Activated B cell treated with CpG ODN at 0.5 μM for 24 hours (primary cell): ENCODE results near the gene PLCB1. TPM values are rescaled to one million over a fixed set of nuclear protein-coding genes. Genes with fewer than 3 reads are reported as not detected.

ENCODE experiments used
- ATAC-seq: fragments of 200-7000 bp; cut with Tn5 transposase; one replicate; pipeline ENCODE4 v1.10.0; 2021; ENCODE audit warnings: low read depth, mild to moderate bottlenecking, moderate library complexity
- CTCF ChIA-PET: fragments of 350-600 bp; sonication (Branson Sonifier 250); formaldehyde crosslinking; loops from one replicate; lab custom pipeline; 2021; ENCODE audit warnings: antibody characterized with exemption; lab: Charles Lee
- POLR2A ChIA-PET: fragments of 350-600 bp; sonication (Branson Sonifier 250); formaldehyde crosslinking; loops from one replicate; lab custom pipeline; 2021; ENCODE audit warnings: antibody characterized with exemption; lab: Charles Lee
- DNase-seq: peaks from one replicate; pipeline ENCODE4 v3.0.0; 2022
- H3K27ac Mint-ChIP-seq: one replicate; pipeline ENCODE4 v1.8.0; 2020; ENCODE audit warnings: mixed read lengths
- H3K27me3 Mint-ChIP-seq: one replicate; pipeline ENCODE4 v1.8.0; 2021; ENCODE audit warnings: mixed read lengths
- H3K36me3 Mint-ChIP-seq: one replicate; pipeline ENCODE4 v1.8.0; 2021; ENCODE audit warnings: low read depth, mixed read lengths
- H3K4me1 Mint-ChIP-seq: one replicate; pipeline ENCODE4 v1.8.0; 2021; ENCODE audit warnings: mixed read lengths
- H3K4me3 Mint-ChIP-seq: one replicate; pipeline ENCODE4 v1.8.0; 2020; ENCODE audit warnings: mild to moderate bottlenecking, mixed read lengths
- H3K9me3 Mint-ChIP-seq: one replicate; pipeline ENCODE4 v1.8.0; 2020; ENCODE audit warnings: mixed read lengths
- intact Hi-C: fragments of 100-400 bp; cut with micrococcal nuclease; formaldehyde crosslinking; loops from one replicate; pipeline ENCODE4 v1.15.1; 2024
- total RNA-seq: library from RNA; stranded (reverse); gene quantifications from 2 replicates; pipeline ENCODE4 v1.2.3, GENCODE V29; 2022
- TF ChIP-seq, protein P1 (sequence below): fragments of 200-600 bp; IDR thresholded peaks from one replicate; pipeline ENCODE4 v1.8.0; 2022; ENCODE audit warnings: antibody characterized with exemption, mild to moderate bottlenecking

Gene PLCB1
- total RNA-seq, 1 donor from 2014 or later = 0.86 TPM

DNA sequence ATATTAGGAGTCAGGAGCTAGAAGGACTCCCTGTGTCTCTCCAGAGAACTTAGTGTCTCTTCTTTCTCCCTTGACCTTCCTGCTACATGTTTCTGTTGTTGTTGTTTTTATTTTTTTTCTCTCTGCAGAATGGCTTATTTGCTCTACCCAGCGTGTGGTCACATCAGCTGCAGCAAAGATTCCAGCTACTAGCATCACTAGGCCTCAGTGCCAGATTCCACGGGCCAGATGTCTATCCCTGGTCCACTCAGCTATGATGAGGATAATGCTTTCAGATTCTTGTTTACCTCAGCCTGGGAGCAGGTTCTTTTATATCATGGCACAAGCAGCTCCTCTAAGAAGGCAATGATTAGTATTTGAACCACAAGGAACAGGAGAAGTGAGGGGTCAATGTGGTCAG is 110.0 kb downstream of the PLCB1 start:
- intact Hi-C loops = no loop called here
- POLR2A ChIA-PET = no interaction called here
- ATAC-seq = no peak

DNA sequence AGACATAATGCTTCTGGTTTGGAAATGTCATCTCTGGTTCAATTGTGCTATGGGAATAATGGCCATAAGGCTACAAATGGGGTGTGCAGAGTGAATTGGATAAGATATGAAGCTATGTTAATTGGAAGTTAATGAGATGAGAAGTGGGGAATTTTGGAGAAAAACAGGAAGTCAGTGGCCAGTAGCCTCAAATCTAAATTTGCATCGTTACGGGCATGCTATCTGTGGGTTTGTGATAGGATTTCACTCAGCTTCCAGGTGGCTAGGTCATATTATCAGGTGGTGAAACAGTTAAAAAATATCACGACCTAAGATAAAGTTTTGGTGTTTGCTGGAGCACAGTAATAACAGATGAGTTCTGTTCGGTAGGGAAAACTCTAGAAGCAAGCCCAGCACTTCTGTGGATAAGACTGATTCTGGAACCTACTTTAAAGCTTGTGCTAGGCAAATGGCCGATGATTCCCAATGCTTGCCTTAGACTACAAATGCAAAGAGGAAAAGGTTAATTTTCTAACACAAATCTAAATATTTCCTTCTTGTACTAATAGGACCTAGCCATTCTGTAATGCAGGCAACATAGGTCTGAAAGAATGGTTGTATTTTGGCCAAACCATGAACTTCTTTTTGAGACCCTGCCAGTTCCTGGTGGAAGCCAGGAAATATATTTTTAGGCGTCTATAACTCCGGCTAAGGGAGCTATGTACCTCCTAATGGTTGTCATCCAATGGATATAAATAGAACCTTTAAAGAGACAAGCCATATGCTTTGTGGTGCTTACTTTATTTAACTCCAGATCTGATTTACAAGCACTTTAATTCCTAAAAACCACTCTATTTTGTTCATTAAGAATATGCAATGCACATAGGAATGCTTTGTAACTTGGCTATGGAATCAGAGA is 111.0 kb downstream of the PLCB1 start:
- DNase-seq = no peak
- Mint-ChIP-seq H3K4me1 (peaks cover 4% of the 10 kb centered on the region), H3K27ac (no peak overlapping the region), H3K27me3 (no peaks in the 10 kb centered on the region), H3K9me3 (no peaks in the 10 kb centered on the region), H3K36me3 (no peaks in the 10 kb centered on the region), H3K4me3 (no peak overlapping the region)
- ChIA-PET CTCF (no interaction called here), POLR2A (no interaction called here)
- TF ChIP-seq, protein P1, sequence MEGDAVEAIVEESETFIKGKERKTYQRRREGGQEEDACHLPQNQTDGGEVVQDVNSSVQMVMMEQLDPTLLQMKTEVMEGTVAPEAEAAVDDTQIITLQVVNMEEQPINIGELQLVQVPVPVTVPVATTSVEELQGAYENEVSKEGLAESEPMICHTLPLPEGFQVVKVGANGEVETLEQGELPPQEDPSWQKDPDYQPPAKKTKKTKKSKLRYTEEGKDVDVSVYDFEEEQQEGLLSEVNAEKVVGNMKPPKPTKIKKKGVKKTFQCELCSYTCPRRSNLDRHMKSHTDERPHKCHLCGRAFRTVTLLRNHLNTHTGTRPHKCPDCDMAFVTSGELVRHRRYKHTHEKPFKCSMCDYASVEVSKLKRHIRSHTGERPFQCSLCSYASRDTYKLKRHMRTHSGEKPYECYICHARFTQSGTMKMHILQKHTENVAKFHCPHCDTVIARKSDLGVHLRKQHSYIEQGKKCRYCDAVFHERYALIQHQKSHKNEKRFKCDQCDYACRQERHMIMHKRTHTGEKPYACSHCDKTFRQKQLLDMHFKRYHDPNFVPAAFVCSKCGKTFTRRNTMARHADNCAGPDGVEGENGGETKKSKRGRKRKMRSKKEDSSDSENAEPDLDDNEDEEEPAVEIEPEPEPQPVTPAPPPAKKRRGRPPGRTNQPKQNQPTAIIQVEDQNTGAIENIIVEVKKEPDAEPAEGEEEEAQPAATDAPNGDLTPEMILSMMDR = no peak
- intact Hi-C loops = no loop called here
- no peak for ATAC-seq

More for the DNA sequence above, 110.0 kb downstream of the PLCB1 start:
- peaks cover 4% of the 10 kb centered on the region for H3K4me1 Mint-ChIP-seq
- H3K9me3 Mint-ChIP-seq = no peaks in the 10 kb centered on the region
- H3K36me3 Mint-ChIP-seq = no peaks in the 10 kb centered on the region
- DNase-seq = no peak
- H3K27me3 Mint-ChIP-seq = no peaks in the 10 kb centered on the region
- CTCF ChIA-PET = no interaction called here
- no peak overlapping the region for H3K4me3 Mint-ChIP-seq
- TF ChIP-seq, protein P1 = no peak
- no peak overlapping the region for H3K27ac Mint-ChIP-seq

DNA sequence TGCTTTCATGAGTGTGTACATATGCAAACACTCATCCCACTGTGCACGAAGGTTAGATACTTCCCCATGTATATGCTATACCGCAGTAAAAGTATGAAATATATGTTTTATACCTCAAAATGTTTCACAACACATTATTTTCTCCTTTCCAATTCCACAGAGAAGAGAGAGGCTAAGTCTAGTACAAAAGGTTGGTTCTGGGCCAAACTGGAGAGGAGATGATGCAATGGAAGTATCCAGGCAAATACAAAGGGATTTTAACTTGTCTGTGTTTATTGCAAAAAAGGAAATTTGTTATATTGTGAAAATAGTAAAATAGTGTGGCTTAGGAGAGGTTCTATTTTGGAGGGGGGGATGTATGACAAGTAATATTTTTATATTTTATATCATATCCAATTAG is 112.6 kb downstream of the PLCB1 start:
- Mint-ChIP-seq H3K9me3 (no peaks in the 10 kb centered on the region), H3K4me1 (peaks cover 4% of the 10 kb centered on the region), H3K27me3 (no peaks in the 10 kb centered on the region), H3K4me3 (no peak overlapping the region), H3K36me3 (no peaks in the 10 kb centered on the region), H3K27ac (no peak overlapping the region)
- DNase-seq = no peak
- ChIA-PET CTCF (no interaction called here), POLR2A (no interaction called here)
- TF ChIP-seq, protein P1 = no peak
- intact Hi-C loops = no loop called here
- ATAC-seq = no peak

DNA sequence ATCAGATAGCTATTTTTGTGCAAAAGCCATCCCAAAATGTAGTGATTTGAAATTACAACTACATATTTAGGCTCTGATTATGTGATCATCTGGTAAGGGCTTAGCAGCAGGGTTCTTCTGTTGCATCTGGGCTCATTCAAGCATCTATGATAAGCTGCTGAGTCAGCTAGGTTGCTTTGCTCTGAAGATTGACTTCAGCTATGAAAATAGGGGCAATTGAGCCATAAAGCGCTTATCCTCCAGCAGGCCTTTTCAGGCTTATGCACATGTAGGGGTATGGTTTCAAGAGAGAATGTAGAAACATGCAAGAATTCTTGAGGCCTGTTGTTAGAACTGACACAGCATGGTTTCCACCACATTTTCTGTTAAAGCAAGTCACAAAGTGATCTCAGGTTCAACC is 114.1 kb downstream of the PLCB1 start:
- H3K27ac Mint-ChIP-seq = no peak overlapping the region
- H3K9me3 Mint-ChIP-seq = no peaks in the 10 kb centered on the region
- POLR2A ChIA-PET = no interaction called here

DNA sequence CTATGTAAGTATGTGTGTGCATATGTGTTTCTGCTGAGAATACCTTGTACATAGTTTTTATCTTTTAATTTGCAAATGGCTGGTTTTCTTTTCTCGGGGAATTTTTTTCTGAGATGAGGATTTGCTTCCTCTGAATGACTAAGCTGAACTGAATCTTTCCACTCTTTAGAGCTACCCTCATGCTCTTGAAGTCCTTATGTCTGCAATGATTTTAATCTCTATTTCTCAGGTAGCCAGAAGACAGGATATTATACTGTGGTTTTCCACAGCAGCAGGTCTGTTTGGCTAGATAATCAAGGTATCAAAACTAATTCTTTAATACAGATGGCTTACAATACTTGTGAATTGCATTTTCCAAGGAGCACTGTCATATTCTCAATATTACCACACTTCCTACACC is 114.7 kb downstream of the PLCB1 start:
- H3K9me3 Mint-ChIP-seq = no peaks in the 10 kb centered on the region
- H3K4me3 Mint-ChIP-seq = no peak overlapping the region
- ATAC-seq (no peak), DNase-seq (no peak)
- TF ChIP-seq, protein P1 = no peak
- no peaks in the 10 kb centered on the region for H3K36me3 Mint-ChIP-seq
- H3K27me3 Mint-ChIP-seq = no peaks in the 10 kb centered on the region
- peaks cover 4% of the 10 kb centered on the region for H3K4me1 Mint-ChIP-seq
- ChIA-PET POLR2A (no interaction called here), CTCF (no interaction called here)
- H3K27ac Mint-ChIP-seq = no peak overlapping the region
- intact Hi-C loops = no loop called here

More for the DNA sequence above, 114.1 kb downstream of the PLCB1 start:
- CTCF ChIA-PET = no interaction called here
- H3K27me3 Mint-ChIP-seq = no peaks in the 10 kb centered on the region
- H3K4me1 Mint-ChIP-seq = peaks cover 4% of the 10 kb centered on the region
- H3K4me3 Mint-ChIP-seq = no peak overlapping the region
- no peaks in the 10 kb centered on the region for H3K36me3 Mint-ChIP-seq
- TF ChIP-seq, protein P1 = no peak
- no peak for ATAC-seq
- DNase-seq = no peak
- intact Hi-C loops = no loop called here
